GM18526 (cell line): ENCODE results near the gene SIX3.

ENCODE experiments used
- POLR2A ChIP-seq: IDR thresholded peaks from 3 replicates; pipeline ENCODE4 v1.6.1; 2011; ENCODE audit not compliant: insufficient read length; ENCODE audit errors: extremely low read depth

SIX3 gene

DNA sequence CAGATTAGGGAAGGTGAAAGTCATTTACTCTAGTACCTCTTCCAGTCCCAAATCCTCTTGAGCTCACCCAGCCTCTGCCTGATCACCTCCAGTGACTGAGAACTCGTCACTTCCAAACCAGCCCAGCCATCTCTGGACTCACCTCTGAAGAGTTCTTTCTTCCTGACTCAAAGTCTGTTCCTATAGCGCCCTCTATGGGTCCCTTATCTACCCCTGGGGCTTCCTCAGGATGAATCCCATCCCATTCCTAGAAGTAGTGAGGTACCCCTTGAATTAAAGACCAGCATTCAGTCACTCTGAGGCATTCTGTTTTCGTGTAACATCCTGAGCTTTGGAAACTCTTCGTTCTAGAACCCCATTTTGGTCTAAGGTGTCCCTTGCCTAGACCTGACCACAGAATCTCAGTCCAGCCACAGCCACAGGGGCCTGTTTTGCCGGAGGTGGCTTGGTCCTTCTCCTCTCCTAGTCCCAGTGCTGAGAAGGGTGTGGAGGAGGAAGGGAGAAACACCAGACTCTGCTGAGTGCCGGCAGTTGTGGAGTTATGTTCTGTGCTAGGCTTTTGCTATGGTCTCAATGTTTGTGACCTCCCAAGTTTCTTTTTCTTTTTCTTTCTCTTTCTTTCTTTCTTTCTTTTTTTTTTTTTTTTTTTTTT lies 32.7 kb downstream of the SIX3 start:
- TF ChIP-seq POLR2A = no peak

DNA sequence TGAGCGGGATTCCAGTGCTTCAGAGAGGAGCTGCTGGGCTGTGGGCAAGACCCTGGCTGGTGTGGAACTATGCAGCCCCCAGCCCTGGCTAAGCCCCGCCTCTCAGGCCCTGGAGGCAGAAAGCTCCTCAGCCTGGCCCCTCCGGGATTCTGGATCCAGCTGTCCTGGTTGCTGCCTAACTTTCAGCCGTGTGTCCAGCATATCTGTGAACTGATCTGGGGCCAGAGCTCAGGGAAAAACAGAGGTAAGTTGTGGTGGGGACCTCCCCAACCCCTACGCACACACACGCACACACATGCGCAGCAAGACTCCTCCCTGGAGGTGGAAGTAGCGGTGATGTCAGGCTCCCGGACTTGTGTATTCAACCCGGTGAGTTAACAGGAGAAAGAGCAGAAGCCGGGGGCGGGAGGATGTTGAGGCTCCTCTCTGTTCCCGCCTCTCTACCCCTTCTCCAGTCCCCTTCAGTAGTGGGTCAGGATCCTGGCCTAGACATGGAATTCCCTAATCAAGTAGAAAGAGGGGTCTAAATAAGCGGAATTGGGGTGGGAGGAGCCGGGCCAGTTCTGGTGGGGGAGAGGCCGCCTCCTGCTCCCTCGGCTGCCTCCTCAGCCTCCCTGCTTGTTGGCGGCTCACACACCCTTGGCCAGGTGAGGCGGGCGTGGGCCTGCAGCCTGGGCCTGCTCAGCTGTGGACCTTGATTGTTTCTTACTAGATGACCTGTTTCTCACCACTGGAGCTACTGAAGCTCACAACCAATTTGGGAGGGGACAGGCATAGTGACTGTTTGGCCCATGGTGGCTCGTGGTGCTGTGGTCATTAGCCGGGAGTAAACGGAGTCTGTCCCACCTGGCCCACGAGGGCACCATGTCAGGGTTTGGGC lies 34.3 kb downstream of the SIX3 start:
- no peak for TF ChIP-seq POLR2A

GRCh38 chr2:44979581-44979980 lies 38.1 kb downstream of the SIX3 start:
- no peak for TF ChIP-seq POLR2A

GRCh38 chr2:44980751-44981713 lies 39.5 kb downstream of the SIX3 start:
- TF ChIP-seq POLR2A = no peak

- no peak for TF ChIP-seq POLR2A
Observed at GRCh38 chr2:44981714-44982108, 40.2 kb downstream of the SIX3 start.

DNA sequence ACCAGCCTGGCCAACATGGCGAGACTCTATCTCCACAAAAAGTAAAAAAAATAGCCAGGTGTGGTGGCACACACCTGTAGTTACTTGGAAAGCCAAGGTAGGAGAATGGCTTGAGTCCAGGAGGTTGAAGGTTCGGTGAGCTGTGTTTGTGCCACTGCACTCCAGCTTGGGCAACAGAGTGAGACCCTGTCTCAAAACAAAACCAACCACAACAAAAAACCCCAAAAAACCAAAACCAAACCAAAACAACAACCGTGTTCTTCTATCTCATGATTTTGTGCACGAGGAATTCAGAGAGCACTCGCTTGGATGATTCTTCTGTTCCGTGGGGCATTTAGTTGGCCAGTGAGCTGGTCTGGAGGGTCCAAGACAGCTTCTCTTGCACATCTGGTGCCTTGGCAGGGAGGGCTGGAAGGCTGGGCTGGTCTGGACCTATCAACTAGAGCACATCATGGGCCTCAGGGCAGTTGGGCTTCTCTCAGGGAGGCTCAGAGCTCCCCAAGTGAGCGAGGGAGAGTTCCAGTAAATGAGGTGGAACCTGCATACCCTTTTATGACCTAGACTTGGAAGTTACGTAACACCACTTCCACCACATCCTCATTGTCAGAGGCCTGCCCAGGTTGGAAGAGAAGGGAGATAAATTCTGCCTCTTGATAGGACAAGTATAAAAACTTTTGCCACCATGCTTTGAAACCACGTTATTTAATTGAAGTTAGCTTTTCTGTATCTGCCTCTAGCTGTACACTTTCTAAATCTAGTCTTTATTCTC lies 42.5 kb downstream of the SIX3 start:
- no peak for TF ChIP-seq POLR2A

DNA sequence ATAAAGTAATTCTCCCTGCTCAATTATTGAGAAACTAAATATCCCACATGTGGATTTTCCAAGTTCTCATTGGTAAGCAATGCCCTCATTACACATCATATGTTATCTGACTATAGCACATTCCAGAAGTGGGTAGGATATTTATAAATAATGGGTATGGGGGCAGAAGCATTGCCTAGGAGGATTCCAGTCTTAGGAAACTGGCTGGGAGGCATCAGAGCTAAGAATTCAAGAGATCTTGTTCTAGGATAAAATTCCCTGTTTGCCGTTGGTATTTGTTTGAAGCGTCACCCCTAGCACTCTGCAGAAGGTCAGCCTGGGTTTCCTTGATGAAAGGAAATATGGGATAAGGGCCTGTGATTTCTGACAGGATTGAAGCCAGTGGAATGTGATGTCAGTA lies 47.7 kb downstream of the SIX3 start:
- no peak for TF ChIP-seq POLR2A

GRCh38 chr2:44994377-44994776 lies 52.9 kb downstream of the SIX3 start:
- TF ChIP-seq POLR2A = no peak
